VCaP (cell line): ENCODE data around the gene DUSP6.

Experiments used
- H3K27ac ChIP-seq: fragments of 450-650 bp; 2 replicates; pipeline ENCODE4 v1.5.1; 2017
- CTCF ChIP-seq: fragments of 450-650 bp; conservative IDR thresholded peaks from 2 replicates; pipeline ENCODE4 v1.5.1; 2017; ENCODE audit warnings: mild to moderate bottlenecking, moderate library complexity

The DUSP6 gene

GRCh38 chr12:89335452-89336244 lies 16.7 kb downstream of the DUSP6 start:
- H3K27ac ChIP-seq = no peak overlapping the region
- no peak for TF ChIP-seq CTCF

GRCh38 chr12:89334548-89335169 lies 17.6 kb downstream of the DUSP6 start:
- H3K27ac ChIP-seq = no peak overlapping the region
- TF ChIP-seq CTCF = no peak

GRCh38 chr12:89333564-89334252 lies 18.6 kb downstream of the DUSP6 start:
- no peak overlapping the region for H3K27ac ChIP-seq
- TF ChIP-seq CTCF = no peak

- TF ChIP-seq CTCF = no peak
Measured at GRCh38 chr12:89328151-89329030, 23.9 kb downstream of the DUSP6 start.

GRCh38 chr12:89327486-89328094 lies 24.7 kb downstream of the DUSP6 start:
- no peak for TF ChIP-seq CTCF
- no peak overlapping the region for H3K27ac ChIP-seq

More at GRCh38 chr12:89328151-89329030, 23.9 kb downstream of the DUSP6 start:
- H3K27ac ChIP-seq = no peak overlapping the region

- peak overlapping the region; percentile 29 for H3K27ac ChIP-seq
- no peak for TF ChIP-seq CTCF
Measured at GRCh38 chr12:89326239-89327040, 25.9 kb downstream of the DUSP6 start.
